Tibial nerve (tissue), 4 donors: ENCODE measurements around the gene VPS41. TPM values are rescaled to one million over a fixed set of nuclear protein-coding genes. Genes with fewer than 3 reads are reported as not detected.

Experiments
- DNase-seq, 2 donors: peaks; one replicate each; pipeline ENCODE4 v3.0.0-alpha.2; 2019; ENCODE audit warnings: low spot score in 2 of 2
- H3K27ac ChIP-seq, 4 donors: fragments of 200-600 bp; sonication (generic) in 3 of 4; one replicate each; pipeline ENCODE4 v1.5.1; 2017 to 2019; ENCODE audit warnings: mild to moderate bottlenecking in 1 of 4
- H3K27me3 ChIP-seq, 2 donors: fragments of 200-600 bp; sonication (generic) in 1 of 2; one replicate each; pipeline versions ENCODE4 v1.5.1 to v1.6.0; 2017 to 2019
- H3K36me3 ChIP-seq, 3 donors: fragments of 200-600 bp; sonication (generic); one replicate each; pipeline ENCODE4 v1.5.1; 2018 to 2019
- H3K4me1 ChIP-seq, 4 donors: fragments of 200-600 bp; sonication (generic) in 3 of 4; one replicate each; pipeline ENCODE4 v1.5.1; 2017 to 2019
- H3K4me3 ChIP-seq, 4 donors: fragments of 200-600 bp; sonication (generic) in 3 of 4; one replicate each; pipeline ENCODE4 v1.5.1; 2017 to 2019; ENCODE audit warnings: mild to moderate bottlenecking in 1 of 4, moderate library complexity in 1 of 4
- H3K9me3 ChIP-seq, 4 donors: fragments of 200-600 bp; sonication (generic) in 3 of 4; one replicate each; pipeline ENCODE4 v1.5.1; 2017 to 2019
- CTCF ChIP-seq, 5 experiments: fragments of 200-600 bp in 3 of 5; fragments of 450-650 bp in 2 of 5; sonication (generic) in 3 of 5; IDR thresholded peaks; one replicate each; pipeline ENCODE4 v1.5.1; 2016 to 2019; ENCODE audit warnings: antibody characterized with exemption in 5 of 5, mild to moderate bottlenecking in 3 of 5, moderate library complexity in 2 of 5
- EP300 ChIP-seq, 2 donors: sonication (generic); formaldehyde crosslinking; IDR thresholded peaks; one replicate each; pipeline ENCODE4 v1.6.1; 2017; ENCODE audit warnings: antibody characterized with exemption in 2 of 2, mild to moderate bottlenecking in 1 of 2
- POLR2A ChIP-seq, 2 donors: fragments of 450-650 bp; IDR thresholded peaks; one replicate each; pipeline ENCODE4 v1.6.1; 2017; ENCODE audit warnings: antibody characterized with exemption in 2 of 2, mild to moderate bottlenecking in 2 of 2, moderate library complexity in 2 of 2
- WGBS, 2 donors: methylation state at CpG; one replicate each; pipeline ENCODE4 v1.1.5; 2018; 5-methylcytosine and 5-hydroxymethylcytosine counted together
- total RNA-seq, 4 donors: library from RNA; depleted of rRNA; stranded (reverse); fragments of >200 nt; gene quantifications; one replicate each; pipeline ENCODE4 v1.1.0, GENCODE V29; 2016

VPS41 gene
- total RNA-seq, 4 donors from 2014 or later = 31.2 to 47.5 (median 47.2) TPM

- no peaks in the 10 kb centered on the region for H3K27me3 ChIP-seq
- H3K4me3 ChIP-seq = no peak overlapping the region
- TF ChIP-seq EP300 (IDR thresholded peaks at IDR 0.05) (no peak), CTCF (IDR thresholded peaks at IDR 0.05) (no peak), POLR2A (IDR thresholded peaks at IDR 0.05) (no peak)
- 64 to 68% methylated on average over 4 of the region's 4 CpGs for WGBS, 2 donors
- peaks cover 0 to 4% (median 0%) of the 10 kb centered on the region in 4 donors for H3K4me1 ChIP-seq
- no peak for DNase-seq
- H3K9me3 ChIP-seq = peaks cover 0 to 8% (median 0%) of the 10 kb centered on the region in 4 donors
- no peak overlapping the region for H3K27ac ChIP-seq
- H3K36me3 ChIP-seq = no peaks in the 10 kb centered on the region
Observed at GRCh38 chr7:38704041-38704547, 204.9 kb downstream of the VPS41 start.

GRCh38 chr7:38703093-38703492 is 205.9 kb downstream of the VPS41 start:
- no peaks in the 10 kb centered on the region for H3K27me3 ChIP-seq
- no peak for TF ChIP-seq CTCF (IDR thresholded peaks at IDR 0.05)
- no peak for TF ChIP-seq EP300 (IDR thresholded peaks at IDR 0.05)
- TF ChIP-seq POLR2A (IDR thresholded peaks at IDR 0.05) = no peak
- no peaks in the 10 kb centered on the region for H3K36me3 ChIP-seq
- peaks cover 0 to 4% (median 0%) of the 10 kb centered on the region in 4 donors for H3K4me1 ChIP-seq
- WGBS, 2 donors = 84 to 87% methylated on average over 4 of the region's 4 CpGs
- H3K4me3 ChIP-seq = no peak overlapping the region
- H3K27ac ChIP-seq = no peak overlapping the region
- H3K9me3 ChIP-seq = peaks cover 0 to 8% (median 0%) of the 10 kb centered on the region in 4 donors
- no peak for DNase-seq

- Histone ChIP-seq H3K27me3 (no peaks in the 10 kb centered on the region), H3K27ac (no peak overlapping the region), H3K9me3 (no peaks in the 10 kb centered on the region), H3K36me3 (no peaks in the 10 kb centered on the region), H3K4me1 (peaks cover 0 to 4% (median 0%) of the 10 kb centered on the region in 4 donors), H3K4me3 (no peak overlapping the region)
- WGBS, 2 donors = 89 to 91% methylated on average over 10 of the region's 10 CpGs
- no peak for DNase-seq
- no peak for TF ChIP-seq EP300 (IDR thresholded peaks at IDR 0.05)
- TF ChIP-seq CTCF (IDR thresholded peaks at IDR 0.05) = no peak
- TF ChIP-seq POLR2A (IDR thresholded peaks at IDR 0.05) = no peak
Observed at GRCh38 chr7:38702002-38702535, 206.9 kb downstream of the VPS41 start.

GRCh38 chr7:38700116-38700515 is 208.9 kb downstream of the VPS41 start:
- WGBS, 2 donors = 60 to 67% methylated on average over 5 of the region's 5 CpGs

More at GRCh38 chr7:38700116-38700515, 208.9 kb downstream of the VPS41 start:
- no peaks in the 10 kb centered on the region for H3K36me3 ChIP-seq
- no peak overlapping the region for H3K27ac ChIP-seq
- peak in 1 of 2 donors; percentile 16 for DNase-seq
- H3K4me3 ChIP-seq = no peak overlapping the region
- H3K27me3 ChIP-seq = no peaks in the 10 kb centered on the region
- no peaks in the 10 kb centered on the region for H3K9me3 ChIP-seq
- TF ChIP-seq POLR2A (IDR thresholded peaks at IDR 0.05) = no peak
- no peak for TF ChIP-seq CTCF (IDR thresholded peaks at IDR 0.05)
- no peak for TF ChIP-seq EP300 (IDR thresholded peaks at IDR 0.05)
- peaks cover 0 to 4% (median 0%) of the 10 kb centered on the region in 4 donors for H3K4me1 ChIP-seq
